Measurements from ENCODE around the gene IL13RA1. TPM values are rescaled to one million over a fixed set of nuclear protein-coding genes. Genes with fewer than 3 reads are reported as not detected.

IL13RA1 gene
- polyA plus RNA-seq, 2 of the 4 experiments (the other 2 are of a cell fraction): 51.1 to 86.8 TPM

GRCh38 chrX:118723376-118723775 lies 4.0 kb upstream of the IL13RA1 start:
- POLR2A ChIA-PET: no interaction called here
- WGBS (ENCODE audit: missing lambda C conversion rate): 86% methylated on average over 3 of the region's 3 CpGs
- peak overlapping the region in 1 of 2 experiments; percentile 100; a peak in 3 of 6 replicates for H3K27ac ChIP-seq

GRCh38 chrX:118724365-118724764 lies 3.0 kb upstream of the IL13RA1 start:
- no peak for TF ChIP-seq RCOR1 (IDR thresholded peaks at IDR 0.05; ENCODE audit: low read depth, low read length)
- TF ChIP-seq MYC (IDR thresholded peaks at IDR 0.05; ENCODE audit: borderline replicate concordance, low read length): no peak
- no peak for TF ChIP-seq CBX2 (IDR thresholded peaks at IDR 0.05; ENCODE audit: borderline replicate concordance, low read depth)
- TF ChIP-seq FOSL2 (IDR thresholded peaks at IDR 0.05): no peak
- TF ChIP-seq FOSL2 (CRISPR knock-in tag; IDR thresholded peaks at IDR 0.05): no peak
- no peak for TF ChIP-seq BHLHE40 (IDR thresholded peaks at IDR 0.05; ENCODE audit: low read depth, low read length)
- no peak for TF ChIP-seq EHMT2 (IDR thresholded peaks at IDR 0.05; ENCODE audit: low read depth)
- TF ChIP-seq, protein P1, sequence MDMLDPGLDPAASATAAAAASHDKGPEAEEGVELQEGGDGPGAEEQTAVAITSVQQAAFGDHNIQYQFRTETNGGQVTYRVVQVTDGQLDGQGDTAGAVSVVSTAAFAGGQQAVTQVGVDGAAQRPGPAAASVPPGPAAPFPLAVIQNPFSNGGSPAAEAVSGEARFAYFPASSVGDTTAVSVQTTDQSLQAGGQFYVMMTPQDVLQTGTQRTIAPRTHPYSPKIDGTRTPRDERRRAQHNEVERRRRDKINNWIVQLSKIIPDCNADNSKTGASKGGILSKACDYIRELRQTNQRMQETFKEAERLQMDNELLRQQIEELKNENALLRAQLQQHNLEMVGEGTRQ (IDR thresholded peaks at IDR 0.05): no peak
- TF ChIP-seq KDM5A (IDR thresholded peaks at IDR 0.05): no peak
- TF ChIP-seq HEYL (CRISPR knock-in tag; IDR thresholded peaks at IDR 0.05): no peak
- TF ChIP-seq MAZ (IDR thresholded peaks at IDR 0.05; ENCODE audit: borderline replicate concordance, low read depth, low read length): no peak
- TF ChIP-seq CHD2 (IDR thresholded peaks at IDR 0.05; ENCODE audit: low read length, partially characterized antibody): no peak
- TF ChIP-seq NFE2L2 (conservative IDR thresholded peaks at IDR 0.05; ENCODE audit: low read length): no peak
- TF ChIP-seq POLR2AphosphoS2 (conservative IDR thresholded peaks at IDR 0.05; ENCODE audit: low read length): no peak
- TF ChIP-seq E2F6 (IDR thresholded peaks at IDR 0.05; ENCODE audit: borderline replicate concordance, low read depth): no peak
- H3K4me2 ChIP-seq: peak overlapping the region; percentile 89
- ChIA-PET POLR2A (no interaction called here), CTCF (interaction anchor here (1.2 to 1.3 kb wide), 2 partner anchors 10 to 81 kb away, joined by 3 read pairs; no protein-coding TSS in a partner anchor)
- FAIRE-seq (no peak), ATAC-seq (no peak), DNase-seq (ENCODE audit: low read depth in 1 of 2, low spot score in 1 of 2) (no peak)
- H3K4me3 ChIP-seq: no peak overlapping the region
- H3K4me1 ChIP-seq: peaks cover 29% of the 10 kb centered on the region
- 90% methylated on average over 5 of the region's 5 CpGs for WGBS (ENCODE audit: missing lambda C conversion rate)
- peak overlapping the region; percentile 98 to 100 for H3K27ac ChIP-seq
- H3K9me3 ChIP-seq: no peaks in the 10 kb centered on the region

More at GRCh38 chrX:118723376-118723775, 4.0 kb upstream of the IL13RA1 start:
- H3K9me3 ChIP-seq: no peaks in the 10 kb centered on the region
- ATAC-seq (no peak), DNase-seq (ENCODE audit: low read depth in 1 of 2, low spot score in 1 of 2) (no peak), FAIRE-seq (no peak)
- H3K4me2 ChIP-seq: no peak overlapping the region
- no peak for TF ChIP-seq EHF (CRISPR knock-in tag; IDR thresholded peaks at IDR 0.05)
- H3K4me1 ChIP-seq: peaks cover 26% of the 10 kb centered on the region
- H3K4me3 ChIP-seq: no peak overlapping the region
- CTCF ChIA-PET: interaction anchor here (1.2 to 1.3 kb wide), 3 partner anchors 9 to 84 kb away, joined by 3 to 4 read pairs (median 3); no protein-coding TSS in a partner anchor

DNA sequence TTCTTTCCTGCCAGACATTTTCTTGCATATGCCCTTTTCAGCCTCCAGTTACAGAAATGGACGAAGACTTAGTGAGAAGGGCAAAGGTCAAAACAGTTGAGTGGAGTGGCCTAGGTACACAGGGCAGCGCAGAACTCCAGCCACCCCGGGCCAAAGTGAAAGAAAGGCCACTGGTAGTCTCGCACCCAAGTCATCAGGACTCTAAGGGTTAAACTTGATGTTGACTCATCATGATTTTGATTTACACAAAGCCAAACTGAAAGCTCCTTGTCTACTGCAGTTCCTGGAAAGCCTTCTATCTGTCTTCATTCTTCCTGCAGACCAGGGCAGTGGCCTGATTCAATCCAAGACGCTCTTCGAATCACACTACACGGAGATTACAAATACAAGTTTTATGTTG lies 2.6 kb upstream of the IL13RA1 start:
- 19% methylated on average over 7 of the region's 7 CpGs for WGBS (ENCODE audit: missing lambda C conversion rate)
- Histone ChIP-seq H3K4me3 (no peak overlapping the region), H3K4me2 (peak overlapping the region; percentile 89), H3K9me3 (no peaks in the 10 kb centered on the region), H3K27ac (peak overlapping the region; percentile 98 to 100), H3K4me1 (peaks cover 32% of the 10 kb centered on the region)
- ChIA-PET CTCF (interaction anchor here (1.3 kb wide), 1 partner anchor 11 kb away, joined by 3 read pairs; no protein-coding TSS in a partner anchor), POLR2A (no interaction called here)
- peak; percentile 15 to 45 for DNase-seq (ENCODE audit: low read depth in 1 of 2, low spot score in 1 of 2)
- no peak for ATAC-seq
- FAIRE-seq: peak; percentile 99
- TF ChIP-seq BHLHE40 (IDR thresholded peaks at IDR 0.05; ENCODE audit: low read depth, low read length) (no peak), MAX (IDR thresholded peaks at IDR 0.05) (no peak), FOSL2 (IDR thresholded peaks at IDR 0.05) (no peak), FOSL2 (CRISPR knock-in tag; IDR thresholded peaks at IDR 0.05) (peak; percentile 61), POLR2AphosphoS2 (conservative IDR thresholded peaks at IDR 0.05; ENCODE audit: low read length) (no peak)
- TF ChIP-seq, protein P2, sequence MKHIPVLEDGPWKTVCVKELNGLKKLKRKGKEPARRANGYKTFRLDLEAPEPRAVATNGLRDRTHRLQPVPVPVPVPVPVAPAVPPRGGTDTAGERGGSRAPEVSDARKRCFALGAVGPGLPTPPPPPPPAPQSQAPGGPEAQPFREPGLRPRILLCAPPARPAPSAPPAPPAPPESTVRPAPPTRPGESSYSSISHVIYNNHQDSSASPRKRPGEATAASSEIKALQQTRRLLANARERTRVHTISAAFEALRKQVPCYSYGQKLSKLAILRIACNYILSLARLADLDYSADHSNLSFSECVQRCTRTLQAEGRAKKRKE (CRISPR knock-in tag; IDR thresholded peaks at IDR 0.05; ENCODE audit: low read depth): no peak

Measured in A549 (cell line).